Tibial nerve (tissue), 4 donors: Measurements from ENCODE around the gene CMTM7. TPM values are rescaled to one million over a fixed set of nuclear protein-coding genes. Genes with fewer than 3 reads are reported as not detected.
A peak's percentile ranks its signal among the peaks of the same experiment; 100 is the strongest.

Experiments
- DNase-seq, 2 donors: peaks; one replicate each; pipeline ENCODE4 v3.0.0-alpha.2; 2019; ENCODE audit warnings: low spot score in 2 of 2
- H3K27ac ChIP-seq, 4 donors: fragments of 200-600 bp; sonication (generic) in 3 of 4; one replicate each; pipeline ENCODE4 v1.5.1; 2017 to 2019; ENCODE audit warnings: mild to moderate bottlenecking in 1 of 4
- H3K27me3 ChIP-seq, 2 donors: fragments of 200-600 bp; sonication (generic) in 1 of 2; one replicate each; pipeline versions ENCODE4 v1.5.1 to v1.6.0; 2017 to 2019
- H3K36me3 ChIP-seq, 3 donors: fragments of 200-600 bp; sonication (generic); one replicate each; pipeline ENCODE4 v1.5.1; 2018 to 2019
- H3K4me1 ChIP-seq, 4 donors: fragments of 200-600 bp; sonication (generic) in 3 of 4; one replicate each; pipeline ENCODE4 v1.5.1; 2017 to 2019
- H3K4me3 ChIP-seq, 4 donors: fragments of 200-600 bp; sonication (generic) in 3 of 4; one replicate each; pipeline ENCODE4 v1.5.1; 2017 to 2019; ENCODE audit warnings: mild to moderate bottlenecking in 1 of 4, moderate library complexity in 1 of 4
- H3K9me3 ChIP-seq, 4 donors: fragments of 200-600 bp; sonication (generic) in 3 of 4; one replicate each; pipeline ENCODE4 v1.5.1; 2017 to 2019
- CTCF ChIP-seq, 5 experiments: fragments of 200-600 bp in 3 of 5; fragments of 450-650 bp in 2 of 5; sonication (generic) in 3 of 5; IDR thresholded peaks; one replicate each; pipeline ENCODE4 v1.5.1; 2016 to 2019; ENCODE audit warnings: antibody characterized with exemption in 5 of 5, mild to moderate bottlenecking in 3 of 5, moderate library complexity in 2 of 5
- EP300 ChIP-seq, 2 donors: sonication (generic); formaldehyde crosslinking; IDR thresholded peaks; one replicate each; pipeline ENCODE4 v1.6.1; 2017; ENCODE audit warnings: antibody characterized with exemption in 2 of 2, mild to moderate bottlenecking in 1 of 2
- POLR2A ChIP-seq, 2 donors: fragments of 450-650 bp; IDR thresholded peaks; one replicate each; pipeline ENCODE4 v1.6.1; 2017; ENCODE audit warnings: antibody characterized with exemption in 2 of 2, mild to moderate bottlenecking in 2 of 2, moderate library complexity in 2 of 2
- WGBS, 2 donors: methylation state at CpG; one replicate each; pipeline ENCODE4 v1.1.5; 2018; 5-methylcytosine and 5-hydroxymethylcytosine counted together
- total RNA-seq, 4 donors: library from RNA; depleted of rRNA; stranded (reverse); fragments of >200 nt; gene quantifications; one replicate each; pipeline ENCODE4 v1.1.0, GENCODE V29; 2016

The CMTM7 gene
- total RNA-seq, 4 donors from 2014 or later: 10.4 to 47.4 (median 19.5) TPM

DNA sequence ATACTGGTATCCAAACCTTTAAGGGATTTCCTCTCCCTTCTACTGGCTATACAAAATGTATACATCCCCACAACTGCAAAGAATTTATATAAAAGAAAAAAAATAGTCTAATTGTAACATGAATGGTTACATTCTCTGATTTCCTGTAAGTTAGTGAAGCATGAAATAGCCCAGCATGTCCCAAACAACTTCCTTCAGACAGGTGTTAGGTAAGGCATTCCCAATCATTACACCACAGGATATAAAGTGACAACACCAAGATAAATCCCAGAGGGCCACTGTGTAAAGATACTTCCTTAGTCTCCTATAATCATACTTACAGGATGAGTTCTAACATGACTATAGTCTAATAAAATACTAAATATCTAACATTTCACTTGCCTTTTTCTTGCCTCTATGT lies 103.4 kb downstream of the CMTM7 start:
- no peak for TF ChIP-seq CTCF (IDR thresholded peaks at IDR 0.05)
- no peak for TF ChIP-seq EP300 (IDR thresholded peaks at IDR 0.05)
- TF ChIP-seq POLR2A (IDR thresholded peaks at IDR 0.05): no peak
- Histone ChIP-seq H3K4me1 (peaks cover 0 to 67% (median 18%) of the 10 kb centered on the region in 4 donors), H3K27ac (no peak overlapping the region), H3K27me3 (no peaks in the 10 kb centered on the region), H3K36me3 (no peaks in the 10 kb centered on the region), H3K9me3 (no peaks in the 10 kb centered on the region), H3K4me3 (no peak overlapping the region)
- DNase-seq: no peak

GRCh38 chr3:32495609-32496008 lies 104.0 kb downstream of the CMTM7 start:
- TF ChIP-seq EP300 (IDR thresholded peaks at IDR 0.05): no peak
- TF ChIP-seq CTCF (IDR thresholded peaks at IDR 0.05): no peak
- no peak for TF ChIP-seq POLR2A (IDR thresholded peaks at IDR 0.05)
- H3K27me3 ChIP-seq: no peaks in the 10 kb centered on the region
- 78 to 89% methylated on average over 2 of the region's 2 CpGs for WGBS, 2 donors
- H3K36me3 ChIP-seq: no peaks in the 10 kb centered on the region
- H3K27ac ChIP-seq: no peak overlapping the region
- H3K4me1 ChIP-seq: peaks cover 0 to 72% (median 21%) of the 10 kb centered on the region in 4 donors
- DNase-seq: no peak
- no peaks in the 10 kb centered on the region for H3K9me3 ChIP-seq
- no peak overlapping the region for H3K4me3 ChIP-seq

- Histone ChIP-seq H3K27me3 (no peaks in the 10 kb centered on the region), H3K36me3 (no peaks in the 10 kb centered on the region), H3K4me3 (no peak overlapping the region), H3K27ac (peak overlapping the region in 2 of 4 donors; percentile 36 to 62), H3K9me3 (no peaks in the 10 kb centered on the region), H3K4me1 (peaks cover 0 to 72% (median 29%) of the 10 kb centered on the region in 4 donors)
- no peak for DNase-seq
- TF ChIP-seq CTCF (IDR thresholded peaks at IDR 0.05) (no peak), EP300 (IDR thresholded peaks at IDR 0.05) (no peak), POLR2A (IDR thresholded peaks at IDR 0.05) (no peak)
- WGBS, 2 donors: 52 to 58% methylated on average over 3 of the region's 3 CpGs
Measured at GRCh38 chr3:32498252-32498651, 106.6 kb downstream of the CMTM7 start.

- Histone ChIP-seq H3K4me1 (peaks cover 0 to 72% (median 29%) of the 10 kb centered on the region in 4 donors), H3K27ac (peak overlapping the region in 2 of 4 donors; percentile 62 to 91), H3K27me3 (no peaks in the 10 kb centered on the region), H3K4me3 (no peak overlapping the region), H3K36me3 (no peaks in the 10 kb centered on the region), H3K9me3 (no peaks in the 10 kb centered on the region)
- TF ChIP-seq CTCF (IDR thresholded peaks at IDR 0.05) (no peak), POLR2A (IDR thresholded peaks at IDR 0.05) (no peak), EP300 (IDR thresholded peaks at IDR 0.05) (no peak)
- WGBS, 2 donors: 68 to 72% methylated on average over 3 of the region's 3 CpGs
- DNase-seq: no peak
Measured at GRCh38 chr3:32498992-32499391, 107.3 kb downstream of the CMTM7 start.

- no peak for DNase-seq
- Histone ChIP-seq H3K27me3 (no peaks in the 10 kb centered on the region), H3K4me1 (peaks cover 0 to 66% (median 23%) of the 10 kb centered on the region in 4 donors), H3K27ac (peak overlapping the region in 2 of 4 donors; percentile 49 to 91), H3K9me3 (no peaks in the 10 kb centered on the region), H3K36me3 (no peaks in the 10 kb centered on the region), H3K4me3 (no peak overlapping the region)
- TF ChIP-seq POLR2A (IDR thresholded peaks at IDR 0.05) (no peak), EP300 (IDR thresholded peaks at IDR 0.05) (no peak), CTCF (IDR thresholded peaks at IDR 0.05) (no peak)
- 71 to 80% methylated on average over 2 of the region's 2 CpGs for WGBS, 2 donors
Measured at GRCh38 chr3:32499585-32499984, 107.9 kb downstream of the CMTM7 start.
